GM12878 (cell line): ENCODE measurements around the gene IQGAP1.

Experiments
- BHLHE40 ChIP-seq, 2 experiments: fragments of 450-650 bp in 1 of 2; IDR thresholded peaks; 2 replicates each; pipeline ENCODE4 v1.6.1; 2011 to 2017; ENCODE audit warnings: low read depth in 2 of 2, borderline replicate concordance in 1 of 2, improper control_type of control experiment in 1 of 2, low read length in 1 of 2, mild to moderate bottlenecking in 1 of 2
- CBX5 ChIP-seq: sonication (generic); IDR thresholded peaks from 2 replicates; pipeline ENCODE4 v1.6.1; 2016; ENCODE audit warnings: low read depth, moderate library complexity, mild to moderate bottlenecking, inconsistent platforms
- CREB1 ChIP-seq: IDR thresholded peaks from 2 replicates; pipeline ENCODE4 v1.6.1; 2012; ENCODE audit warnings: low read depth, mild to moderate bottlenecking, inconsistent platforms
- CTCF ChIP-seq, 3 experiments: IDR thresholded peaks in 2 of 3; conservative IDR thresholded peaks in 1 of 3; 2 replicates each; pipeline ENCODE4 v1.5.1; 2011; ENCODE audit warnings: low read depth in 3 of 3, low read length in 3 of 3, mild to moderate bottlenecking in 3 of 3, control low read depth in 2 of 3, moderate library complexity in 2 of 3, inconsistent platforms in 1 of 3, mixed read lengths in 1 of 3; ENCODE audit not compliant: control insufficient read depth in 2 of 3, insufficient read depth in 1 of 3; ENCODE audit errors: extremely low read depth in 1 of 3
- EP300 ChIP-seq, 2 experiments: fragments of 150-350 bp in 1 of 2; IDR thresholded peaks; 2 replicates each; pipeline ENCODE4 v1.6.1; 2011 to 2012; ENCODE audit warnings: low read depth in 2 of 2, low read length in 2 of 2, borderline replicate concordance in 1 of 2, improper control_type of control experiment in 1 of 2, inconsistent platforms in 1 of 2; ENCODE audit not compliant: control insufficient read depth in 1 of 2
- EZH2 ChIP-seq: IDR thresholded peaks from 2 replicates; pipeline ENCODE4 v1.6.1; 2012; ENCODE audit warnings: low read depth, mild to moderate bottlenecking, control low read depth, inconsistent platforms, low read length, borderline replicate concordance; ENCODE audit not compliant: control insufficient read depth
- MAX ChIP-seq: IDR thresholded peaks from 2 replicates; pipeline ENCODE4 v1.6.1; 2012; ENCODE audit warnings: low read depth, low read length, improper control_type of control experiment
- MTA2 ChIP-seq: fragments of 450-650 bp; IDR thresholded peaks from 2 replicates; pipeline ENCODE4 v1.6.1; 2016; ENCODE audit warnings: low read depth, mild to moderate bottlenecking, moderate library complexity
- POLR2A ChIP-seq: IDR thresholded peaks from 2 replicates; pipeline ENCODE4 v1.6.1; 2011; ENCODE audit warnings: low read depth, mild to moderate bottlenecking, low read length
- SMAD5 ChIP-seq: IDR thresholded peaks from 2 replicates; pipeline ENCODE4 v1.6.1; 2016; ENCODE audit warnings: antibody characterized with exemption, low read depth
- SUPT20H ChIP-seq: IDR thresholded peaks from 2 replicates; pipeline ENCODE4 v1.6.1; 2011; ENCODE audit warnings: low read depth, mild to moderate bottlenecking, low read length, moderate library complexity, borderline replicate concordance; ENCODE audit not compliant: control insufficient read depth
- ZNF274 ChIP-seq: IDR thresholded peaks from one replicate; pipeline ENCODE4 v1.8.0; 2011; ENCODE audit not compliant: insufficient read length, insufficient read depth

- no peak for TF ChIP-seq CTCF (IDR thresholded peaks at IDR 0.05 in 2 of 3, conservative IDR thresholded peaks at IDR 0.05 in 1 of 3; ENCODE audit: control insufficient read depth in 2 of 3, extremely low read depth in 1 of 3, insufficient read depth in 1 of 3, low read depth in 3 of 3, low read length in 3 of 3)
- TF ChIP-seq MAX: no peak
- TF ChIP-seq SMAD5: no peak
- TF ChIP-seq POLR2A: no peak
- no peak for TF ChIP-seq SUPT20H
- TF ChIP-seq EZH2: no peak
- no peak for TF ChIP-seq MTA2
- no peak for TF ChIP-seq CBX5
- no peak for TF ChIP-seq CREB1
- TF ChIP-seq BHLHE40 (IDR thresholded peaks at IDR 0.05; ENCODE audit: borderline replicate concordance in 1 of 2, low read depth in 2 of 2, low read length in 1 of 2): no peak
- no peak for TF ChIP-seq EP300 (IDR thresholded peaks at IDR 0.05; ENCODE audit: borderline replicate concordance in 1 of 2, control insufficient read depth in 1 of 2, low read depth in 2 of 2, low read length in 2 of 2)
- no peak for TF ChIP-seq ZNF274
These were observed 6.9 kb downstream of the IQGAP1 start for GRCh38 chr15:90394748-90395442.
